Stimulated activated CD8-positive, alpha-beta memory T cell treated with anti-CD3 and anti-CD28 coated beads, Interleukin-4, amount 100 ng/mL, for 1 hour (primary cell): Measurements from ENCODE around the gene HTR7.
"Not testable (repeated sequence)": the region's sequence is repeated elsewhere in the genome, so short reads cannot be mapped to it uniquely, and the experiment has no call there.

Experiments used
- DNase-seq, 2 donors: peaks; one replicate each; pipeline ENCODE4 v3.0.0-alpha.2; 2020; ENCODE audit warnings: low read depth in 2 of 2, low spot score in 1 of 2

The HTR7 gene

GRCh38 chr10:90857635-90858460 lies at the start of gene HTR7:
TSS of gene HTR7 (minus strand) at chr10:90858039. CDS start at chr10:90857671, 368 bp downstream.
- DNase-seq: peak; percentile 2 to 25

GRCh38 chr10:90906596-90906995 lies 48.8 kb upstream of the HTR7 start:
- DNase-seq: no peak

- DNase-seq: no peak
Observed at GRCh38 chr10:90905925-90906324, 48.1 kb upstream of the HTR7 start.

GRCh38 chr10:90896916-90897315 lies 39.1 kb upstream of the HTR7 start:
- not testable (repeated sequence) for DNase-seq

- no peak for DNase-seq
Observed at GRCh38 chr10:90893190-90893589, 35.4 kb upstream of the HTR7 start.

GRCh38 chr10:90890347-90890746 lies 32.5 kb upstream of the HTR7 start:
- no peak for DNase-seq

- no peak for DNase-seq
Observed at GRCh38 chr10:90889636-90890035, 31.8 kb upstream of the HTR7 start.

- DNase-seq: no peak
Observed at GRCh38 chr10:90888387-90888786, 30.5 kb upstream of the HTR7 start.

GRCh38 chr10:90887555-90887954 lies 29.7 kb upstream of the HTR7 start:
- no peak for DNase-seq

- no peak for DNase-seq
Observed at GRCh38 chr10:90885176-90885575, 27.3 kb upstream of the HTR7 start.

GRCh38 chr10:90884431-90884830 lies 26.6 kb upstream of the HTR7 start:
- DNase-seq: no peak

- not testable (repeated sequence) for DNase-seq
Observed at GRCh38 chr10:90880059-90880719, 22.4 kb upstream of the HTR7 start.

- DNase-seq: no peak
Observed at GRCh38 chr10:90879062-90879461, 21.2 kb upstream of the HTR7 start.

GRCh38 chr10:90872648-90873020 lies 14.8 kb upstream of the HTR7 start:
- DNase-seq: no peak

GRCh38 chr10:90871766-90872647 lies 14.2 kb upstream of the HTR7 start, which contains the start of gene RPP30:
TSS of gene RPP30 (plus strand) at chr10:90871974. CDS start at chr10:90871987, 13 bp downstream.
- peak; percentile 37 to 65 for DNase-seq

GRCh38 chr10:90871279-90871765 lies 13.5 kb upstream of the HTR7 start:
- no peak for DNase-seq

GRCh38 chr10:90866050-90866598 lies 8.3 kb upstream of the HTR7 start:
- no peak for DNase-seq

- no peak for DNase-seq
Observed at GRCh38 chr10:90865401-90865800, 7.6 kb upstream of the HTR7 start.

GRCh38 chr10:90862908-90863514 lies 5.2 kb upstream of the HTR7 start:
- no peak for DNase-seq

GRCh38 chr10:90860790-90861189 lies 3.0 kb upstream of the HTR7 start:
- no peak for DNase-seq
